Occipital lobe (tissue), 2 donors: ENCODE measurements around the gene RAB3C. TPM values are rescaled to one million over a fixed set of nuclear protein-coding genes. Genes with fewer than 3 reads are reported as not detected.

Source experiments
- DNase-seq: peaks from one replicate; lab custom pipeline; 2025; lab: John Stamatoyannopoulos, UW
- total RNA-seq: library from RNA; depleted of rRNA; stranded (reverse); fragments of >200 nt; gene quantifications from one replicate; pipeline ENCODE4 v1.2.3, GENCODE V29; 2014

Gene RAB3C
- total RNA-seq, 1 donor from 2014 or later: 38.1 TPM

DNA sequence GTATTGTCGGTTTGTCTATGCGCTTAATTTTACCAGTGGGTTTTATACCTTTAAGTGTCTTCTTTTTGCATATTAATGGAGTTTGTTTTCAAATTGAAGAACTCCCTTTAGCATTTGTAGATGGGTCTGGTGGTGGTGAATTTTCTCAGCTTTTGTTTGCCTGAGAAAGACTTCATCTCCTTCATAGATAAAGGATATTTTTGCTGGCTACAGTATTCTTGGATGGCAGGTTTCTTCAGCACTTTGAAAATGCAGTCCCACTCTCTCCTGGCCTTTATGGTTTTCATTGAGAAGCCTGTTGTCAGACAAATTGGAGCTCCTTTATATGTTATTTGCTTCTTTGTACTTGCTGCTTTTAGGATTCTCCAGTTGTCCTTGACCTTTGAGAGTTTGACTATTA is 142.1 kb downstream of the RAB3C start:
- no peak for DNase-seq

DNA sequence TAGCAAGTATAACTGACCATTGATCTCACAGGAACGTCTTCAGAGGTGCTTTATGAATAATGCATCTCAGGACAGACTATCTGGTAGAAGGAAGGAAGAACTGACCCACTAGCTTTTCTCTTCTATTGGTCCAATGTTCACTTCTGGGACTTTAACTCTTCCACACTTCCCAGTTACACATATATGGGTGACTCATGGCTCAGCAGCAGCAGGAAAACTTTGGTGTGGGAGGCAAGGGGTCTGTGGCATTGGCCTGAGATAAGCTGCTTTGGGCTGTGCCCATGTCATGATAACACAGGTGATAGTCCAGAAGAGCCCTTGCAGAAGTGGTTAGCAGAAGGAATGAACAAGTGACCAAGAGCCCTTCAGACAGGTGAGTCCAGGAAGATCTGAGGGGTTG is 148.8 kb downstream of the RAB3C start:
- DNase-seq: no peak

DNA sequence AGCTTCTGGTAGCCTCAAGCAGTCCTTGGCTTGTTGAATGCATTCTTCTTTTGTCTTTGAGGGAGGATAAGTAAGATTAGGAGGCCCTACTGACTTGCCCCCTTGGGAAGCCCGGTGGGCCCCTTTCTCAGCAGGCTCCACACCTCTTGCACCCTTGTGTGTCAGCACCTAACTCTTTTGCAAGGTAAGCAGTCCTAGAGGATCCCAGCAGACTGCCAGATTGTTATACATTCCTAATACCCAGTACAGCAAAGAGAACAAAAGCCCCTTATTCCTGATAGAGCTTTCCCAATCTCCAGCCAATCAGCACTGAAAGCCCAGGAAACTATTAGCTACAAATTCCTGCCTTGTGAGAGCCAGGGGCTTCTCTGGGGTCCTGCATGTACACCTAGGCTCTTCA is 152.8 kb downstream of the RAB3C start:
- DNase-seq: no peak

DNA sequence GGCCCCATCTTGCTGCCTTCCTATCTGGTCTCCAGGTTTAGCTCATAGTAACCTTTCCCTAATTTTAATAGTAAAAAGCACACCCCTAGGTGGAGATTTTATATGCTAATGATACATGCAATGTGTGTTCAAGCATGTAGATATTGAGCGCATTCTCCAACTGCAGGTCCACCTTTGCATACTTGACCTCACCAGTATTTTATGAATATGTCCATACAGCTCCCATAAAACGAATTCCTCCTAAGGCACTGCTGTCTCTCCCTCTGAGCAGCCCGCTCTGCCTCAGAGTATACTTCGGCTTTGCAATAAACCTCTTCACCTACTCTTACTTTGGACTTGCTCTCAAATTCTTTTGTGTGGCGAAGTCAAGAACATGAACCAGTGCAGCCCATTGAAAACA is 153.3 kb downstream of the RAB3C start:
- no peak for DNase-seq

DNA sequence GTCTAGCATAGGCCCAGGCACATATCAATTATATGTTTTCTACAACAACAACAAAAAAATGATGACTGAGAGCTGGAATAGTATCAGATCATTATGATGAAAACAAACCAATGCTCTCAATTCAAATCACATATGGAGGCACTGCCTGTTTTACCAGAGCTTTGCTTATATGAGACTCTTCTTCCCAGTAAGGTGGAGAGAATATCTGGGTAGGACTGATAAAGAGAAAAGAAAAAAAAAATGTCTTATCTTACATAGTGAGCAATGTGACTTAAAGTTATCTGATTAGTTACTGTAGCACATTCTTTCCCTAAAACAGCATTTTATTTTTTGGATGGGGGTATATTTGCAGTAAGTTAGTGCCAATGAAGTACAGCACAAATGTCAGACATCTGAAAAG is 154.8 kb downstream of the RAB3C start:
- no peak for DNase-seq

DNA sequence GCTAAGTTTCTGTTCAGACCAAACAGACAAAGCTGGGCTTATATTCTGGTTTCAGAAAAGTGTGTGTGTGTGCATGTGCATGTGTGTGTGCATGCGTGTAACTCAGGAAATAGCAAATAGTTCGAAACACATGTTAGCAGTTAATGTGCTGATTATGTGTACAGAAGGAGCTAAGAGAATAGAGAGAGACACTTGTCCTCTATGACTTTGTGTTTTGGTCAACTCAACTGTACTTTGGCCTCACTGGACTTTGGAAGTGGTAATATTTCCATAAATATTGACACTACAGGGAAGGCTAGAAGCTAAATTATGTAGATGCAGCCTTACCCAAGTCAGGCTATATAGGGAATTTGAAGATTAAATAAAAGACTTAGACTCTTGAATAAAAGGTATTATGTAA is 155.5 kb downstream of the RAB3C start:
- DNase-seq: no peak

DNA sequence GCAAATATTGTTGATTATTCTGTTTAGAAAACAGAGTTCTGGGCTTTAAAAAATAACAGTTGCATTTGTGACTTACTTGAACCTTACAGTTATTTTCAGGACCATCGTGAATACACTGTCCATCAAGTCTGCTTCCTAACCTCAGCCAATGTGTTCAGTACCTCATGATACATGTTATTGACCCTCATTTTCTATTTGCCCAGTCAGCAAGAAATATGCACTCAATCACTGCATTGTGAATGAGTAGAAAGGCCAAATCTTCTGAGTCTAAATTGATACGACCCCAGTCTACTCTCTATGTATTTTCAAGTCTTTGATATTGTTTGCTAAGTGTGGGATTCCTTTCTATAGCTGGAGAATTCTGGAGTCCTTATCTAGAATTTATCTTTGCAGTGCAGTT is 156.2 kb downstream of the RAB3C start:
- no peak for DNase-seq

DNA sequence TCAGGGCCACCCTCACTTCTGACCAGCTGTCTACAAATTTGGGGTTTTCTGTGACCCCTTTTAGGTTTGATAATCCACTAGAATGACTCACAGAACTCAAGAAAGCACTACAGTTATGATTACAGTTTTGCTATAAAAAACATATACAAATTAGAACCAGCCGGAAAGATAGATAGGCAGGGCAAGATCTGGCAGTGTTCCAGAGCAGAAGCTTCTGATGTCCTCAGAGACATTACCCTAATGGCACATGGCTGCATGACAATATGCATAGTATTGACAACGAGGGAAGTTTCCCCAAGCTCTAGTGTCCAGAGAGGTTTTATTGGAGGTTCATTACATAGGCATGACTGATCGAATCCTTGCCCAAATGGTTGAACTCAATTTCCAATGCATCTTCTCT is 158.1 kb downstream of the RAB3C start:
- no peak for DNase-seq

DNA sequence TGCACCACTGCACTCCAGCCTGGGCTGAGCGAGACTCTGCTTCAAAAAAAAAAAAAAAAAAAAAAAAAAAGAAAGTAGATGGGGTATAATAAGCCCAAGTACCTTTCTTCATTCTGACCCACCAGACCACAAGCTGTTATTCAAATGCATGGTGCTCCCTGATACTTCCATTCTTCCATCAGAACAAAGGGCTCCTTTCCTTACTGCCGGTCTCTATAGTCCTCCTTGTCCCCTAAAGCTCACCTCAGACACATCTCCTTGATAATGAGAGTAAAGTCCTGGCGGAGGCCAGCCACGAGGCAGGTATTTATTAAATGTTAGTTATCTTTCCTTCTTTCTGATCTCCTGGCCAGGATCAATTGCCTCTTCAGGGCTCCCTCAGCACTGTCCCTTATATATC is 162.5 kb downstream of the RAB3C start:
- no peak for DNase-seq

DNA sequence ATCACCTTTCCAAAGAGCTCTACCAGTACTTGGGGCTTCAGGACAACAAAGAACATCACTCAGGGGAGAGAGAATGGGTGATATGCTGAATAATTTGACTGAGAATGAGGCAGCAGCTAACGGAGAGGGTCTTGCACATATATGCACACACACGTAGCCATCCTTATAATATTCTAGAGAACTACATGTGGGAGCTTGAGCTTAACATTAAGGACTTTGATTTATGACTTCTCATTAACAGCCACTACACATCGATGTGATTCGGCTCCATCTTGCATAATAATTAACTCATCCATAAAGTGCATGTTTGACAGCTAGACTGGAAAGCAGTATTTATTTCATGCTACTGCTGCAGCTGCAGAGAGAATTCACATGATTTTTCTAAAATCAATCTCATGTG is 163.4 kb downstream of the RAB3C start:
- no peak for DNase-seq

DNA sequence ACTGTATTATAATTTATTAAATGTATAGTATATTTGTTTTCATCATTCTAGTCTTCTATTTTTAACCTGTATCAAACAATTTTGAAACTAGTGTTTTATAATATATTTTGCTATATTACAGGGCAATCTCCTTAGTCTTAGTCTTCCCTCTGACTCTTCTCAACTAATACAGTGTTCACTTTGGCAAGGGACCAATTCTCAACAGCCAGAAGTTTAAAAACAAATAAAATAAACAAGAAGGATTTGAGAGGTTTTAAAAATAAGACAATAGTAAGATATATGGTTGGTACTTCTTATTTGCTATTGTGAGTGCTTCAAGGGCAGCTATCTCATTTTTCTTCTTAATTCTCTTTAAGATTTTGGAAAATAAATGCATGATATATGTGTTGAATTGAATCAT is 167.2 kb downstream of the RAB3C start:
- DNase-seq: no peak

DNA sequence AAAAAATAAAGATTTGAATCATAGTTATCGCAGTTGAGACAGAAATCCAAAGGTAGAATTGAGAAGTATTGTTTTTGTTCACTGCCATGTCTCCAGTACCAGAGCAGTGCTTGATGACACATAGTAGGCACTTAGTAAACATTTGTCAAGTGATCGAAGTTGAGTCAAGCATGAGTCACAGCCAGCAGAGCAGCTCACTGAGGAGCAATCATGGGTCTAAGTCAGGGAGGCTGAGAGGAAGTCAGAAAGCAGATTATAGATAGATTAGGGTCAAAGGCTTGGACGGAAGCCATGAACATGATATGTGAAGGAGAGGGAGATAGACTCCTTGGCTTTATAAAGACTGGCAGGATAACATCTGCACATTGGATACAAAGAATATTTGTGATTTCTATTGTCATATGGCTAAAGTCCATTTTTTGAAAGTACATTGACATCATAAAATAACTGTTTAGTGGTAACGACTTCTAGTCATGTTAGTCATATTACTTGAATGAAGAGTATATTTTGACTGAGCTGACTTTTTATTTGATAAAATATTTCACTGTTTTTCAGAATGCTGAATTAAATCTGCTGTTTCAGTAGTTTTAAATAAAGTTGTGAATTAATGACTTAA is 168.5 kb downstream of the RAB3C start:
- DNase-seq: no peak

DNA sequence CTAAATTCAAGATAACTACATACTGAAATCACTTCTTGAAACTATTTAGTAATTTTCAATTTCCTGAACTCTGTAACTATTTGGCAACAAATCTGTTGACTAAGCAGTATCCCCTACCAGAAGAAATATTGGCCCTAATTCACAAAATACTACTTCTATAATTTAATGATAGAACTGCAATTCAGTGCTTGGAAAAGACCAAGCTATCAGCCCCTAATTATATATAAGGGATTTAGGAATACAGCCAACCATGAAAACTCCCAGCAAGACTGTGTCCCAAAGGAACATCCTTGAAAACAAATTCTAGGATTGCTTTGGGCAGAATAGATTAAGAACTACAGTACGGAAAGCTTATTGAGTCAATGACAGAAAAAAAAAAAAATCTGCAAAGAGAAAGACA is 169.2 kb downstream of the RAB3C start:
- no peak for DNase-seq

DNA sequence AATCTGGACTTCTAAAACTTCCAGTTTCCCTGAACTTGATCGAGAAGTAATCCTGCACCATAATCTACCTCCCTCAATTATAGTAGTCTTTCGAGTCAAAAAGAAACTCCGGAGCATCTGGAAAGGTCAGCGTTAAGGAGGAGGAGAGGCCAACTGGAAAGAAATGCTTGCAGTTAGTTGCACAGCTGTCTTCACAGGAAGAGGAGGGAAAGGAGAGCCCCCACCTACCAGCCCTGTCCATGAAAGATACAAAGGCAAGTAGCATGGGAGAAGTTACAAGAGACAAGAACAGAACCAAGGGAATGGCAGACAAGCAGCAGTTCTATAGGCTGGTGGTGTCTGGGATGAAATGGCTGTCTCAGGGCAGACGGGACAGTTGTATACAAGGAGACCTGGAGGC is 170.6 kb downstream of the RAB3C start:
- DNase-seq: no peak

DNA sequence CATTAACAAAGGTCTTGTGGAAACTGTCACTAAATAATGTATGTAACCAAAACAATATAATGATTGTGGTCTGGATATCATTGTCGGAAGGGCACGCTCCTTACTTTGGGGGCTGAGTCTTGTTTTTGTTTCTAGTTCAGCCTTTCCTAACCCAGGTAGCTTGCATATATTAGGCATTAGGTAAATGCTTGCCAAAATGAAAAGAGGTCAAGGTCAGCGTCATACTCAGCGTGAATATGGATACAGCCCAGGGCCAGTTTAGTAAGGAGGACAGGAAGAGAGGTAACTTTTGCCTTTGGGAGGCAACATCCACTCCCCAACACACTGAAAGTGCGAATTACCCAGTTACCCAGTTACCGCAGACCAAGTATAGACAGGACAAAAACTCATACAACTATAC is 171.4 kb downstream of the RAB3C start:
- no peak for DNase-seq

DNA sequence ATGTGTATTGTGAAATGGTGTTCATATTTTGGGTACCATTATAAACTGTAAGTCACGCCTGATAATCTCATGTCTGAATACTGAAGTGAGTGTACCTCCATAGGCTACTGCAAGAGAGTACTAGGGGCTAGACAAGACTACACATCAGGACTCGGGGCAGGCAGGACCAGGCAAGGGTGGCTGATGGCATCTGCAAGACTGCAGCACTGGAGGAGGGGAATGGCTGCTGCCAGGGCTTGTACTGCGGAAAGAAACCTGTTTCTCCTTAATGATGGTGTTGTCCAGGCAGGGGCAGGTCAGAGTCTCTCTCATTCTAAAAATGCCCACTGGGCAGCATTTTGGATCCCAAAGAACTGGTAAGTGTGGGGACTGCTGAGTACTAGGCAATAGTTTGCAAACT is 172.5 kb downstream of the RAB3C start:
- DNase-seq: no peak

DNA sequence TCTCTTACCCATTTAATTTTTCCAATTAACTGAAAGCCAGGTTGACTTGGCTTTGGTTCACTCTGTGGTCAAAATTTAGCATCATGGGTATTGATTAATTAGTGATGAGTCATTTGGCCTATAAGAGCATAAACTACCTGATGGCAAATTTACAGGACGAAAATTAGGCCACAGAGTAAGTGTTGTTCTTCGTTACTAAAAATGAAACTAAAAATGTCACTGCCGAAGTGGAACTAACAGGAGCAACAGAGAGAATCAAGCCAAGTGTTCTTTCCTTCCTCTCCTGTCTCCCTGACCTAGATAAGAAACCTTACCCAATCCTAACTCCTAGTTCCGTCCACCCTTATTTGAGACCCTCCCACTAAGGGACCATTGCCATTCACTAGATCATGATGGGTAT is 176.9 kb downstream of the RAB3C start:
- DNase-seq: no peak

DNA sequence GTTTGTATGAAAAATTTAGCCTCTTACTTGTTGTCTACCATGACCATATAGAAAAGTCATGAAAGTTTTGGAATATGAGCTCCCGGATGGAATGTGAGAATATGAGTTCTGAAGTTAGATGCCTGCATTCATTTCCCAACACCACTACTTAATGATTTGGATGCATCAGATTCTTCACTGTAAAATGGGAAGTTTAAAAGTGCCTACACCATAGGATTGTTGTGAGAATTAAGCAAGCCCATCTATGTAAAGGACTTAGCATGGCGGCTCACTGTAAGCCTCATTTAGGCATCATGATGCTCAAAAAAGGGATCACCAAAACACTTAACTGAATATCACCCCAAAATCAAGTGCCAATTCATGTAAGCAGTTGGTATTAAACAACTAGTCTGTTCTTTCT is 177.3 kb downstream of the RAB3C start:
- DNase-seq: no peak

DNA sequence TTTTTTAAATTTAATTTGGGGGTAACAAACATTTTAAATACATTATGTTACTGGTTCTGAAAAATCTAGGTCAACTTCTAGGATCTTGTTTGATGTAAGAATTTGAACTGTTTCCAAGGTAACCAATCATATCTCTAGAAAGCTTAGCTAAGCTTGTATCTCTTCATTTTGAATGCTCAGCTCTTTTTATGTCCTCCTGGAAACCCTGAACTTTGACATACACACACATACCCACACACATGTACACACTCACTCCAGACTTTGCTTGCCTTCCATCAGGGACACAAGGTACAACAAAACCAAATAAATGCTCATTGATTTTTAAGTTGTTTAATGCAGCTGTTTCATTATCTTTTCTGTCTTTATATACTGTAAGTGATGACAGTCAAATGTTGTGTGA is 178.5 kb downstream of the RAB3C start:
- no peak for DNase-seq

DNA sequence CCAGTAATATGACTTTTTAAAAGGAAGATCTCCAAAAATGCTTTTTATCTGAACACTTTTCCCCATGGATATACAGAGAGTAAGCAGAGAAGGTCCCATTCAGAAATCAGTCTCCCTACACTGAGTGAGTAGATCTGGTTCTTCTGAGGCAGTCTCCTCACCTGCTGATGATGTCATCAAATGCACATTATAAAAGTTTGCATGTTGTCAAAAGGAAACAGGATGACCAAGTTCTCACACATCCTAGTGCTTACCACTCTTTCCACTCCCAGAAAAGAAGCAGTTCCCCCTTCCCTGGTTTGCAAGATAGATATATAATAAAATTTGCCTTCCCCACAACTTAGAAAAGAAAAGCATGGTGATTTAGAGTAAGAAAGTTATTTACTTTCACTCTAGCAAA is 180.5 kb downstream of the RAB3C start:
- DNase-seq: no peak

DNA sequence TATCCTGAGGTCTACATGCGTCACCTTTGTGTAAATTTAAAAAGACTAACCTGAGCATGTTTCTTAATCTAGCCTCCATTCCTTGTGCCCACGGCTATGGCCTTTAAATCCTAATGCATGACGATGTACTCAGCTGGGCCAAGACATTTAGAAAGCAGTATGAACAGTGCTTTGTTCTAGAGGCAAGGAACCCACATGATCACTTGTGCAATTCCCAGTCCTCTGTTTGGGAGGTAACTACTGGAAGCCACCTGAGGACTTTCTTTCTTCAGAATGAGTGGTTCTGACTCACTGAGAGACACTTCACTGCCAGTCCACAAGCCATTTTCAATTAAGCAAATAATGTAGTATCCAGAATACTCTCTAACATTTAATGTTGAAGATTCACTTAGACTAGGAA is 181.3 kb downstream of the RAB3C start:
- no peak for DNase-seq

DNA sequence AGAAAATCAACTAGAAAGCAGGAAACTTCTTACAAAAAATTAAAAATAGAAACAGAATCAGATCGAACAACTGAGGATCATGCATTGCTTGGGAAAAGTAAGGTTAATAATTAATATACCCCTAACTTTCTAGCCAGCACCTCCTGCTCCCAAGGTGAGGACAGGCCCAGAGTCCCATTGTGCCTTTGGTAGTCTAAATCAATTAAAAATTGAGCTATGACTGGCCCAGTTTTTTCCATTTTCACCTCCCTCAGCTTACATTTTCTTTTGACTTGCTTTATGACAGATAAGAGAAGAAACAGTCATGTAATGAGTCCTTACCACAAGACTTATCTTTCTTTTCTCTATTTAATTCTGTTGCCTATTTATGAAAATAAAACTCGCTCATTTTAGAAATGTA is 182.2 kb downstream of the RAB3C start:
- DNase-seq: no peak

DNA sequence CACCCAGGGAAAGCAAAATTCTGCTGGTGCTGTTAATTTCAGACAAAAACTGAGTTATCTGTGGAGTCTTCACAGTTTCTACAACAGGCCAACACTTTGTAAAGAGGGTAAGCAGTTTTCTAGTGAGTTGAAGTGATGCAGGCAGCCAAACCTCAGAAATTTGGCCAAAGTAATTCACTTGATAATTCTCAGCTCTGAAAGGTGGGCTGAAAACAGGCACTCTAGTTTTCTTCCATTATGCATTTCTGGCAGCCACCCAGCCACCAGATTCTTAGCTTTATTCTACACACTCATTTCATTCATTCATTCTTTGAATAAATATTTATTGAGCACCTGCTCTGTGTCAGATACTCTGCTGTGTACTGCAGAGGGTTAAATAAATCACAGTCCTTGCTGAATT is 184.2 kb downstream of the RAB3C start:
- no peak for DNase-seq

DNA sequence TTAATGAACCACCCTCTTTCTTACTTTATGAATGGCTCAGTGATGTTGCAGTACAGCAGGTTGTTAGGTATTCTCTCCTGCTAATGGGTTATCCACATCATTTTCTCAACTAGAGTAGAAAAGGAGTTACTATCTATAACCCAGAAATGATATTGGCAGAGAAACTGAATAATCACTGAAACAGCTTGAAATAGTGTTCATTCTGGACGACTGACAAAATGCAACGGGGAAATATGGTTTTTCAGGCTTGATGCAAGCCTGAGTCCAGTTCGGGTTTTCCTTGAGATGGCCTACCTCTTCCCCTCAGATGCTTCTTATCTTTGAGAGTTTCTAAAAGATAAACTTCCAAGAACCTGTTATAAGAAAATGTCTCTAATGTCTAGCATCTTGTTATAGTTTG is 187.3 kb downstream of the RAB3C start:
- DNase-seq: no peak
